HG03354 (cell line): ENCODE measurements around the gene CDKN2B-AS1.
"Not testable (repeated sequence)": the region's sequence is repeated elsewhere in the genome, so short reads cannot be mapped to it uniquely, and the experiment has no call there.

Source experiments
- ATAC-seq: cut with Tn5 transposase; IDR thresholded peaks from one replicate; pipeline ENCODE4 v1.9.1; 2021; ENCODE audit warnings: mild to moderate bottlenecking; ENCODE audit not compliant: unreplicated experiment, poor library complexity, severe bottlenecking

The CDKN2B-AS1 gene

GRCh38 chr9:22039258-22039657, 44.7 kb downstream of the CDKN2B-AS1 start:
- no peak for ATAC-seq

GRCh38 chr9:22040760-22041159, 46.2 kb downstream of the CDKN2B-AS1 start:
- ATAC-seq, result no peak

- ATAC-seq, result no peak
Measured at GRCh38 chr9:22041344-22041743, 46.8 kb downstream of the CDKN2B-AS1 start.

GRCh38 chr9:22041775-22042174, 47.2 kb downstream of the CDKN2B-AS1 start:
- no peak for ATAC-seq

GRCh38 chr9:22043928-22044327, 49.3 kb downstream of the CDKN2B-AS1 start:
- ATAC-seq, result no peak

- ATAC-seq, result no peak
Measured at GRCh38 chr9:22044583-22044982, 50.0 kb downstream of the CDKN2B-AS1 start.

- no peak for ATAC-seq
Measured at GRCh38 chr9:22045423-22045822, 50.8 kb downstream of the CDKN2B-AS1 start.

- ATAC-seq, result no peak
Measured at GRCh38 chr9:22046243-22046885, 51.8 kb downstream of the CDKN2B-AS1 start.

GRCh38 chr9:22047596-22047995, 53.0 kb downstream of the CDKN2B-AS1 start:
- no peak for ATAC-seq

- ATAC-seq, result no peak
Measured at GRCh38 chr9:22049411-22049810, 54.8 kb downstream of the CDKN2B-AS1 start.

GRCh38 chr9:22050924-22051323, 56.3 kb downstream of the CDKN2B-AS1 start:
- peak; percentile 91 for ATAC-seq

GRCh38 chr9:22052376-22052945, 57.9 kb downstream of the CDKN2B-AS1 start:
- ATAC-seq, result no peak

GRCh38 chr9:22053178-22053577, 58.6 kb downstream of the CDKN2B-AS1 start:
- no peak for ATAC-seq

- no peak for ATAC-seq
Measured at GRCh38 chr9:22054076-22054475, 59.5 kb downstream of the CDKN2B-AS1 start.

- ATAC-seq, result no peak
Measured at GRCh38 chr9:22054529-22054928, 59.9 kb downstream of the CDKN2B-AS1 start.

GRCh38 chr9:22055090-22055489, 60.5 kb downstream of the CDKN2B-AS1 start:
- no peak for ATAC-seq

GRCh38 chr9:22056402-22056801, 61.8 kb downstream of the CDKN2B-AS1 start:
- ATAC-seq, result no peak

- not testable (repeated sequence) for ATAC-seq
Measured at GRCh38 chr9:22057972-22058371, 63.4 kb downstream of the CDKN2B-AS1 start.

- ATAC-seq, result no peak
Measured at GRCh38 chr9:22060831-22061383, 66.3 kb downstream of the CDKN2B-AS1 start.

- no peak for ATAC-seq
Measured at GRCh38 chr9:22064957-22065356, 70.4 kb downstream of the CDKN2B-AS1 start.

- ATAC-seq, result no peak
Measured at GRCh38 chr9:22065431-22066200, 71.0 kb downstream of the CDKN2B-AS1 start.
